Liver (tissue), 9 donors: ENCODE data around the gene CYP2E1. TPM values are rescaled to one million over a fixed set of nuclear protein-coding genes. Genes with fewer than 3 reads are reported as not detected.

Source experiments
- DNase-seq: peaks from one replicate; pipeline ENCODE4 v3.0.0-alpha.2; 2017; ENCODE audit warnings: low spot score
- H3K27ac ChIP-seq, 2 donors: one replicate each; pipeline ENCODE4 v1.7.0; 2013; ENCODE audit warnings: inconsistent platforms in 2 of 2, low read length in 2 of 2, control low read depth in 1 of 2, low read depth in 1 of 2, mild to moderate bottlenecking in 1 of 2
- H3K27me3 ChIP-seq, 4 donors: one replicate each; pipeline versions ENCODE4 v1.6.1 to v1.7.0; 2013; ENCODE audit warnings: low read length in 3 of 4, inconsistent platforms in 1 of 4, mild to moderate bottlenecking in 1 of 4, moderate library complexity in 1 of 4; ENCODE audit not compliant: control insufficient read depth in 4 of 4, insufficient read depth in 4 of 4
- H3K36me3 ChIP-seq, 4 donors: one replicate each; pipeline versions ENCODE4 v1.6.1 to v1.7.0; 2013; ENCODE audit warnings: low read length in 3 of 4, mild to moderate bottlenecking in 3 of 4, low read depth in 1 of 4, moderate library complexity in 1 of 4; ENCODE audit not compliant: control insufficient read depth in 4 of 4, insufficient read depth in 3 of 4
- H3K4me1 ChIP-seq, 4 donors: one replicate each; pipeline versions ENCODE4 v1.6.1 to v1.7.0; 2013; ENCODE audit warnings: low read length in 3 of 4, mild to moderate bottlenecking in 3 of 4, moderate library complexity in 1 of 4; ENCODE audit not compliant: control insufficient read depth in 4 of 4, insufficient read depth in 4 of 4
- H3K4me3 ChIP-seq, 3 donors: one replicate each; pipeline versions ENCODE4 v1.6.1 to v1.7.0; 2013; ENCODE audit warnings: low read length in 3 of 3, control low read depth in 1 of 3, low read depth in 1 of 3, mild to moderate bottlenecking in 1 of 3
- H3K9ac ChIP-seq, 2 donors: one replicate each; pipeline ENCODE4 v1.7.0; 2013; ENCODE audit warnings: low read length in 2 of 2, mild to moderate bottlenecking in 2 of 2, moderate library complexity in 2 of 2, control low read depth in 1 of 2, low read depth in 1 of 2
- H3K9me3 ChIP-seq, 4 donors: one replicate each; pipeline versions ENCODE4 v1.6.1 to v1.7.0; 2013; ENCODE audit warnings: low read length in 3 of 4; ENCODE audit not compliant: control insufficient read depth in 4 of 4
- CTCF ChIP-seq: fragments of 150-350 bp; IDR thresholded peaks from 2 replicates; pipeline ENCODE4 v1.5.1; 2017; ENCODE audit warnings: improper control_type of control experiment, low read depth, low read length; ENCODE audit not compliant: missing input control
- EGR1 ChIP-seq, 2 donors: IDR thresholded peaks; 2 replicates each; pipeline ENCODE4 v1.6.1; 2016 to 2018; ENCODE audit warnings: antibody characterized with exemption in 2 of 2, low read depth in 2 of 2
- FOXA1 ChIP-seq: IDR thresholded peaks from 2 replicates; pipeline ENCODE4 v1.6.1; 2016; ENCODE audit warnings: antibody characterized with exemption
- FOXA2 ChIP-seq: IDR thresholded peaks from 2 replicates; pipeline ENCODE4 v1.6.1; 2016; ENCODE audit warnings: antibody characterized with exemption
- GABPA ChIP-seq, 2 donors: IDR thresholded peaks in 1 of 2; conservative IDR thresholded peaks in 1 of 2; 2 replicates each; pipeline ENCODE4 v1.6.1; 2016; ENCODE audit warnings: antibody characterized with exemption in 2 of 2, mild to moderate bottlenecking in 1 of 2, moderate library complexity in 1 of 2
- HNF4G ChIP-seq: IDR thresholded peaks from 2 replicates; pipeline ENCODE4 v1.6.1; 2016; ENCODE audit warnings: antibody characterized with exemption
- JUND ChIP-seq, 2 donors: IDR thresholded peaks; 2 replicates each; pipeline ENCODE4 v1.6.1; 2016; ENCODE audit warnings: antibody characterized with exemption in 2 of 2
- NR2F2 ChIP-seq: IDR thresholded peaks from 2 replicates; pipeline ENCODE4 v1.6.1; 2016; ENCODE audit warnings: antibody characterized with exemption
- RXRA ChIP-seq, 2 donors: IDR thresholded peaks; 2 replicates each; pipeline ENCODE4 v1.6.1; 2017 to 2018; ENCODE audit warnings: antibody characterized with exemption in 2 of 2, mild to moderate bottlenecking in 1 of 2
- SP1 ChIP-seq: IDR thresholded peaks from 2 replicates; pipeline ENCODE4 v1.6.1; 2018; ENCODE audit warnings: antibody characterized with exemption, mild to moderate bottlenecking
- TAF1 ChIP-seq: conservative IDR thresholded peaks from 2 replicates; pipeline ENCODE4 v1.6.1; 2016; ENCODE audit warnings: antibody characterized with exemption, mild to moderate bottlenecking
- YY1 ChIP-seq: IDR thresholded peaks from 2 replicates; pipeline ENCODE4 v1.6.1; 2016; ENCODE audit warnings: antibody characterized with exemption, mild to moderate bottlenecking
- WGBS: extraction: QIAGEN DNeasy Blood & Tissue Kit; methylation state at CpG from one replicate; pipeline ENCODE4 v1.1.7; 2013; 5-methylcytosine and 5-hydroxymethylcytosine counted together
- polyA plus RNA-seq, 2 donors: library from polyadenylated mRNA; stranded (reverse) in 1 of 2; unstranded in 1 of 2; fragments of 200-250 nt in 1 of 2; fragments of >200 nt in 1 of 2; fragmentation: Nextera tagmentation in 1 of 2; extraction: Ambion mirVana in 1 of 2; gene quantifications; one replicate each; pipeline versions ENCODE4 v1.2.1 to v1.2.3, GENCODE V29; 2013 to 2015
- total RNA-seq, 2 donors: library from RNA; depleted of rRNA; stranded (reverse); fragments of >200 nt; gene quantifications; one replicate each; pipeline ENCODE4 v1.2.3, GENCODE V29; 2014
- TF ChIP-seq, protein P1 (sequence below): IDR thresholded peaks from 2 replicates; pipeline ENCODE4 v1.6.1; 2016; ENCODE audit warnings: antibody characterized with exemption
- TF ChIP-seq, protein P2 (sequence below): IDR thresholded peaks from 2 replicates; pipeline ENCODE4 v1.6.1; 2016; ENCODE audit warnings: antibody characterized with exemption, mild to moderate bottlenecking
- TF ChIP-seq, protein P3 (sequence below): IDR thresholded peaks from 2 replicates; pipeline ENCODE4 v1.6.1; 2016; ENCODE audit warnings: antibody characterized with exemption
- TF ChIP-seq, protein P4 (sequence below): IDR thresholded peaks from 2 replicates; pipeline ENCODE4 v1.6.1; 2016; ENCODE audit warnings: antibody characterized with exemption
- donor health status: healthy.
- donor health status: healthy.
- donor health status: healthy.
- donor health status: healthy.
- donor health status: healthy.

CYP2E1 gene
- total and polyA plus RNA-seq, 4 donors, result 0.93 to 5,149 (median 3,213) TPM

DNA sequence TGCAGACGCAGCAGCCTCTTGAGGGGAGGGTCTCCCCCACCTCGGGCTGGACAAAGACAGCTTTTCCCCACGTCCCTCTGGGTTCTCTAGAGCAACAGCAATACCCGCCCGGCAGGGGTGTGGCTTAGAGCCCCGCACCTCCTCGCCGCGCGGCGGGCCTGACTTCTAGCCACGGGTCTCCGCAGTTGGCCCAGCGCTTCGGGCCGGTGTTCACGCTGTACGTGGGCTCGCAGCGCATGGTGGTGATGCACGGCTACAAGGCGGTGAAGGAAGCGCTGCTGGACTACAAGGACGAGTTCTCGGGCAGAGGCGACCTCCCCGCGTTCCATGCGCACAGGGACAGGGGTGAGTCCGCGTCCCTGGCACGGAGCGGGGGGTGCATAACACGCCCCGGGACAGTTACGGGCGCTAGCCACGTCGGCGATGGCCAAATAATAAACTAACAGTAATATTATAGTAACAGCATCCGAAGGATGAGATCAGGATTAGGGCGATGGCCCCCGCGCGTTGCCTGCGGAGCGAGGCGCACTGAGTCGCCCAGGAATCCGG lies 1.2 kb downstream of the CYP2E1 start:
- peak overlapping the region; percentile 79 to 80 for H3K9ac ChIP-seq
- 1% methylated on average over 50 of the region's 50 CpGs for WGBS
- no peak for DNase-seq
- H3K9me3 ChIP-seq, result peaks cover 0 to 5% (median 2%) of the 10 kb centered on the region in 4 donors
- peaks cover 4 to 38% (median 15%) of the 10 kb centered on the region in 4 donors for H3K4me1 ChIP-seq
- H3K27me3 ChIP-seq, result no peaks in the 10 kb centered on the region
- H3K4me3 ChIP-seq, result peak overlapping the region; percentile 61 to 92 (median 80)
- no peak for TF ChIP-seq CTCF
- TF ChIP-seq RXRA (IDR thresholded peaks at IDR 0.05), result no peak
- TF ChIP-seq, protein P1, sequence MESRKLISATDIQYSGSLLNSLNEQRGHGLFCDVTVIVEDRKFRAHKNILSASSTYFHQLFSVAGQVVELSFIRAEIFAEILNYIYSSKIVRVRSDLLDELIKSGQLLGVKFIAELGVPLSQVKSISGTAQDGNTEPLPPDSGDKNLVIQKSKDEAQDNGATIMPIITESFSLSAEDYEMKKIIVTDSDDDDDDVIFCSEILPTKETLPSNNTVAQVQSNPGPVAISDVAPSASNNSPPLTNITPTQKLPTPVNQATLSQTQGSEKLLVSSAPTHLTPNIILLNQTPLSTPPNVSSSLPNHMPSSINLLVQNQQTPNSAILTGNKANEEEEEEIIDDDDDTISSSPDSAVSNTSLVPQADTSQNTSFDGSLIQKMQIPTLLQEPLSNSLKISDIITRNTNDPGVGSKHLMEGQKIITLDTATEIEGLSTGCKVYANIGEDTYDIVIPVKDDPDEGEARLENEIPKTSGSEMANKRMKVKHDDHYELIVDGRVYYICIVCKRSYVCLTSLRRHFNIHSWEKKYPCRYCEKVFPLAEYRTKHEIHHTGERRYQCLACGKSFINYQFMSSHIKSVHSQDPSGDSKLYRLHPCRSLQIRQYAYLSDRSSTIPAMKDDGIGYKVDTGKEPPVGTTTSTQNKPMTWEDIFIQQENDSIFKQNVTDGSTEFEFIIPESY, result no peak
- TF ChIP-seq JUND (IDR thresholded peaks at IDR 0.05), result no peak
- no peak for TF ChIP-seq EGR1 (IDR thresholded peaks at IDR 0.05; ENCODE audit: low read depth in 2 of 2)
- no peak for TF ChIP-seq TAF1
- TF ChIP-seq SP1, result no peak
- TF ChIP-seq, protein P2, sequence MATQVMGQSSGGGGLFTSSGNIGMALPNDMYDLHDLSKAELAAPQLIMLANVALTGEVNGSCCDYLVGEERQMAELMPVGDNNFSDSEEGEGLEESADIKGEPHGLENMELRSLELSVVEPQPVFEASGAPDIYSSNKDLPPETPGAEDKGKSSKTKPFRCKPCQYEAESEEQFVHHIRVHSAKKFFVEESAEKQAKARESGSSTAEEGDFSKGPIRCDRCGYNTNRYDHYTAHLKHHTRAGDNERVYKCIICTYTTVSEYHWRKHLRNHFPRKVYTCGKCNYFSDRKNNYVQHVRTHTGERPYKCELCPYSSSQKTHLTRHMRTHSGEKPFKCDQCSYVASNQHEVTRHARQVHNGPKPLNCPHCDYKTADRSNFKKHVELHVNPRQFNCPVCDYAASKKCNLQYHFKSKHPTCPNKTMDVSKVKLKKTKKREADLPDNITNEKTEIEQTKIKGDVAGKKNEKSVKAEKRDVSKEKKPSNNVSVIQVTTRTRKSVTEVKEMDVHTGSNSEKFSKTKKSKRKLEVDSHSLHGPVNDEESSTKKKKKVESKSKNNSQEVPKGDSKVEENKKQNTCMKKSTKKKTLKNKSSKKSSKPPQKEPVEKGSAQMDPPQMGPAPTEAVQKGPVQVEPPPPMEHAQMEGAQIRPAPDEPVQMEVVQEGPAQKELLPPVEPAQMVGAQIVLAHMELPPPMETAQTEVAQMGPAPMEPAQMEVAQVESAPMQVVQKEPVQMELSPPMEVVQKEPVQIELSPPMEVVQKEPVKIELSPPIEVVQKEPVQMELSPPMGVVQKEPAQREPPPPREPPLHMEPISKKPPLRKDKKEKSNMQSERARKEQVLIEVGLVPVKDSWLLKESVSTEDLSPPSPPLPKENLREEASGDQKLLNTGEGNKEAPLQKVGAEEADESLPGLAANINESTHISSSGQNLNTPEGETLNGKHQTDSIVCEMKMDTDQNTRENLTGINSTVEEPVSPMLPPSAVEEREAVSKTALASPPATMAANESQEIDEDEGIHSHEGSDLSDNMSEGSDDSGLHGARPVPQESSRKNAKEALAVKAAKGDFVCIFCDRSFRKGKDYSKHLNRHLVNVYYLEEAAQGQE, result no peak
- no peak for TF ChIP-seq GABPA (IDR thresholded peaks at IDR 0.05 in 1 of 2, conservative IDR thresholded peaks at IDR 0.05 in 1 of 2)
- TF ChIP-seq, protein P3, sequence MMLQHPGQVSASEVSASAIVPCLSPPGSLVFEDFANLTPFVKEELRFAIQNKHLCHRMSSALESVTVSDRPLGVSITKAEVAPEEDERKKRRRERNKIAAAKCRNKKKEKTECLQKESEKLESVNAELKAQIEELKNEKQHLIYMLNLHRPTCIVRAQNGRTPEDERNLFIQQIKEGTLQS, result no peak
- no peak for TF ChIP-seq YY1
- no peak for TF ChIP-seq HNF4G
- no peak for TF ChIP-seq NR2F2
- no peak for TF ChIP-seq FOXA2
- peaks cover 5 to 27% (median 15%) of the 10 kb centered on the region in 4 donors for H3K36me3 ChIP-seq
- H3K27ac ChIP-seq, result peak overlapping the region; percentile 76 to 77

DNA sequence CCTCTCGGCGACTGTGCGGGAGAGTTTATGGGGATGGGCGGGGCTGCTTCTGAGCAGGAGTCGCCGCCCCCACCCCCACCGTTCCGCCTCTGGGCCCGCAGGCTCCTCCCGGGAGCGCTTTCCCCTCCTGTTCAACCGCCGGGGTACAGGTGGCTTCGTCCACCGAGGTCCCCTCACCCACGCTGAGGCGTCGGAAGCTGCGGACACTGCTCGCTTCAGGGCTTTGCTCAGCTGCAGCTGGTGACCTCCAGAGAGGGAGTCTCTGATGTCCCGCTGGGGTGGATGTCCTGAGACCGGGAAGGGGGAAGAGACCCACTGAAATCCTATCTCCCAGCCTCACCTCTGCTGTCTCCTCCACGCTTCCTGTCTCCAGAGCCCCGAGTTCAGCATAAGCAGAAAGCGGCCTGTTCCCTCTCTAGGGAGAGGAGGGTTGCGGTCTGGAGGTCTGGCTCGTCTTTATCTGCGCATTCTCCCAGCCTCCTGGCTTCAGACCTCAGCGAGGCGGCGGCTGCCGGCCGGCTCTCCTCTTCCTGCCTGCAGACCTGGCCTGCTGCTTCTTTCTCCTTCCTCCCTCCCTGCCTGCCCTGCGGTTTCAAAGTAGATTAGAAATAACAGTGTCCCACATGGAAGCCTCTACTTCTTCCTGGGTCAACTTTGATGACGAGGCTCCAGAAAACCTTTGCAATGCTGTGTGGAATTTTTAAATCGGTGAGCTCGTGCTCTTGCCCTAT lies 1.8 kb downstream of the CYP2E1 start:
- WGBS, result 2% methylated on average over 37 of the region's 37 CpGs
- DNase-seq, result no peak
- Histone ChIP-seq H3K4me1 (peaks cover 4 to 38% (median 15%) of the 10 kb centered on the region in 4 donors), H3K27me3 (no peaks in the 10 kb centered on the region), H3K9me3 (no peaks in the 10 kb centered on the region), H3K36me3 (peaks cover 7 to 33% (median 16%) of the 10 kb centered on the region in 4 donors), H3K4me3 (peak overlapping the region; percentile 61 to 92 (median 80)), H3K27ac (peak overlapping the region in 1 of 2 donors; percentile 14), H3K9ac (peak overlapping the region; percentile 52 to 64)
- TF ChIP-seq, protein P3, result no peak
- TF ChIP-seq EGR1 (IDR thresholded peaks at IDR 0.05; ENCODE audit: low read depth in 2 of 2) (no peak), SP1 (no peak), FOXA1 (no peak)
- TF ChIP-seq, protein P4, sequence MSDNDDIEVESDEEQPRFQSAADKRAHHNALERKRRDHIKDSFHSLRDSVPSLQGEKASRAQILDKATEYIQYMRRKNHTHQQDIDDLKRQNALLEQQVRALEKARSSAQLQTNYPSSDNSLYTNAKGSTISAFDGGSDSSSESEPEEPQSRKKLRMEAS, result no peak
- TF ChIP-seq, protein P2, result no peak
